Ammon's horn (tissue), 1 donor: ENCODE data around the gene EIF3D.

Experiments
- DNase-seq: peaks from one replicate; pipeline ENCODE4 v3.0.0-alpha.2; 2016; ENCODE audit warnings: low spot score

The EIF3D gene

GRCh38 chr22:36528795-36529751 lies at the start of gene EIF3D:
EIF3D (minus strand) TSS chr22:36529166; CDS start chr22:36526121, 3,045 bp downstream.
- peak; percentile 98 for DNase-seq

- DNase-seq = no peak
Observed at GRCh38 chr22:36578619-36579018, 49.7 kb upstream of the EIF3D start.

GRCh38 chr22:36577019-36577418 lies 48.1 kb upstream of the EIF3D start:
- no peak for DNase-seq

- no peak for DNase-seq
Observed at GRCh38 chr22:36574728-36575127, 45.8 kb upstream of the EIF3D start.

- no peak for DNase-seq
Observed at GRCh38 chr22:36573815-36574363, 44.9 kb upstream of the EIF3D start.

- no peak for DNase-seq
Observed at GRCh38 chr22:36571991-36572390, 43.0 kb upstream of the EIF3D start.

GRCh38 chr22:36569999-36570398 lies 41.0 kb upstream of the EIF3D start:
- DNase-seq = no peak

- no peak for DNase-seq
Observed at GRCh38 chr22:36568846-36569245, 39.9 kb upstream of the EIF3D start.

- DNase-seq = no peak
Observed at GRCh38 chr22:36566720-36567119, 37.8 kb upstream of the EIF3D start.

GRCh38 chr22:36565686-36566085 lies 36.7 kb upstream of the EIF3D start:
- DNase-seq = no peak

- no peak for DNase-seq
Observed at GRCh38 chr22:36565159-36565507, 36.2 kb upstream of the EIF3D start.

- no peak for DNase-seq
Observed at GRCh38 chr22:36564422-36565158, 35.6 kb upstream of the EIF3D start.

- DNase-seq = no peak
Observed at GRCh38 chr22:36563898-36564297, 34.9 kb upstream of the EIF3D start.

- DNase-seq = no peak
Observed at GRCh38 chr22:36563444-36563843, 34.5 kb upstream of the EIF3D start.

- no peak for DNase-seq
Observed at GRCh38 chr22:36563001-36563400, 34.0 kb upstream of the EIF3D start.

- DNase-seq = no peak
Observed at GRCh38 chr22:36562261-36562835, 33.4 kb upstream of the EIF3D start.

- no peak for DNase-seq
Observed at GRCh38 chr22:36561291-36561811, 32.4 kb upstream of the EIF3D start.

GRCh38 chr22:36560001-36560400 lies 31.0 kb upstream of the EIF3D start:
- no peak for DNase-seq

GRCh38 chr22:36554098-36554497 lies 25.1 kb upstream of the EIF3D start:
- no peak for DNase-seq

GRCh38 chr22:36552289-36552688 lies 23.3 kb upstream of the EIF3D start:
- DNase-seq = no peak

GRCh38 chr22:36550701-36551495 lies 21.9 kb upstream of the EIF3D start:
- no peak for DNase-seq
